ENCODE data around the gene NR1H3. TPM values are rescaled to one million over a fixed set of nuclear protein-coding genes. Genes with fewer than 3 reads are reported as not detected.

The NR1H3 gene
- total RNA-seq, 3 donors from 2014 or later (not counting 1 experiment from before 2014, with no cell fraction given): 11.3 to 26.0 (median 13.5) TPM

DNA sequence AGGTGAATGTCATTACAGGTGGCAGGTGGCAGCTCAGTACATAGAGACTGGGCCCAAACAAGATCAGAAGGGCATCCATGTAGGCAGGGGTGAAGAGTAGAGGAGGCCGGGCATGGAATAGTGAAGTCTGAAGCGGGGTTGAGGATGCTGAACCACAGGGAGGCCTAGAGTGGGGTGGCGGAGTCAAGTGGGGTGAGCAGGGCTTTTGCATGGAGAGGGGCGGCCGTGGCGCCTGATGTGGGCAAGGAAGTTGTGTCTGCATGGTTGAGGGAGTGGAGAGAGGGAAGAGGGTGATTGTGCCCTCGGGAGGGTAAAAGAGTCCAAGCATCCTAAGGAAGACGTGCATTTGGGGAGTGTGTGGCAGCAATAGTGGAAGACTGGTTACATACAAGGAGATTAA lies 28.6 kb upstream of the NR1H3 start:
- peaks cover 6 to 12% of the 10 kb centered on the region in 2 donors for H3K4me1 Mint-ChIP-seq
- ATAC-seq: no peak

DNA sequence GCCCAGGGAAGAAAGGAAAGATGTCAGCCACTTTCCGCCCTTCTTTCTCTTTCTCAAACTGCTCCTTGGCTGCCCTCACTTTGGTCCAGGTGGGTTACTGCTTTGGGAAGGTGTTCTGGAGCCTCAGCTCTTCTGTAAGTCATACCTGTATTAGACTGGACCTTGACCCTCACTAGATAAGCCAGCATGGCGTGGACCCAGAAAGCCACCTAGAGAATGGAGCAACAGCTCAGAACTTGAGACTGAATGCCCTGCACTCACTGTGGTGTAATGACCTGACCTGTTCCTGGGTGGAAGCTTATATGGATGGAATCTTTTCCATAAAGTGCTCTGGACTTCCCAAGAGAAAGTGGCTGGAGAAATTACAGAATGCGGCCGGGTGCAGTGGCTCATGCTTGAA lies 24.7 kb upstream of the NR1H3 start:
- DNase-seq (peak in 1 of 2 donors; percentile 2), ATAC-seq (no peak)
- TF ChIP-seq, protein P1, sequence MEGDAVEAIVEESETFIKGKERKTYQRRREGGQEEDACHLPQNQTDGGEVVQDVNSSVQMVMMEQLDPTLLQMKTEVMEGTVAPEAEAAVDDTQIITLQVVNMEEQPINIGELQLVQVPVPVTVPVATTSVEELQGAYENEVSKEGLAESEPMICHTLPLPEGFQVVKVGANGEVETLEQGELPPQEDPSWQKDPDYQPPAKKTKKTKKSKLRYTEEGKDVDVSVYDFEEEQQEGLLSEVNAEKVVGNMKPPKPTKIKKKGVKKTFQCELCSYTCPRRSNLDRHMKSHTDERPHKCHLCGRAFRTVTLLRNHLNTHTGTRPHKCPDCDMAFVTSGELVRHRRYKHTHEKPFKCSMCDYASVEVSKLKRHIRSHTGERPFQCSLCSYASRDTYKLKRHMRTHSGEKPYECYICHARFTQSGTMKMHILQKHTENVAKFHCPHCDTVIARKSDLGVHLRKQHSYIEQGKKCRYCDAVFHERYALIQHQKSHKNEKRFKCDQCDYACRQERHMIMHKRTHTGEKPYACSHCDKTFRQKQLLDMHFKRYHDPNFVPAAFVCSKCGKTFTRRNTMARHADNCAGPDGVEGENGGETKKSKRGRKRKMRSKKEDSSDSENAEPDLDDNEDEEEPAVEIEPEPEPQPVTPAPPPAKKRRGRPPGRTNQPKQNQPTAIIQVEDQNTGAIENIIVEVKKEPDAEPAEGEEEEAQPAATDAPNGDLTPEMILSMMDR (IDR thresholded peaks at IDR 0.05): no peak
- Mint-ChIP-seq H3K27ac (no peak overlapping the region), H3K4me3 (no peak overlapping the region), H3K9me3 (no peaks in the 10 kb centered on the region), H3K27me3 (ENCODE audit: low read depth in 2 of 2) (no peaks in the 10 kb centered on the region), H3K36me3 (no peaks in the 10 kb centered on the region), H3K4me1 (peaks cover 0 to 4% of the 10 kb centered on the region in 2 donors)
- peaks cover 21% of the 10 kb centered on the region for H3K4me1 ChIP-seq (ENCODE audit: control insufficient read depth, insufficient read depth, low read length)
- no peak overlapping the region for H3K4me3 ChIP-seq (ENCODE audit: low read length)
- no peak overlapping the region for H3K27ac ChIP-seq (ENCODE audit: low read length)
- intact Hi-C loops (cut with micrococcal nuclease): no loop called here
- 100% methylated on average over 3 of the region's 4 CpGs for WGBS (ENCODE audit: insufficient coverage)
- H3K9me3 ChIP-seq (ENCODE audit: control insufficient read depth, insufficient read depth, low read length): no peaks in the 10 kb centered on the region
- H3K27me3 ChIP-seq (ENCODE audit: control insufficient read depth, insufficient read depth, low read length): no peaks in the 10 kb centered on the region
- H3K36me3 ChIP-seq (ENCODE audit: control insufficient read depth, insufficient read depth, low read length): peaks cover 10% of the 10 kb centered on the region

More for the DNA sequence above, 28.6 kb upstream of the NR1H3 start:
- H3K9me3 ChIP-seq (ENCODE audit: control insufficient read depth, insufficient read depth, low read length): no peaks in the 10 kb centered on the region
- H3K27ac ChIP-seq (ENCODE audit: low read length): no peak overlapping the region
- H3K36me3 ChIP-seq (ENCODE audit: control insufficient read depth, insufficient read depth, low read length): peaks cover 8% of the 10 kb centered on the region
- intact Hi-C loops (cut with micrococcal nuclease): no loop called here
- Mint-ChIP-seq H3K4me3 (no peak overlapping the region), H3K9me3 (no peaks in the 10 kb centered on the region), H3K27me3 (ENCODE audit: low read depth in 2 of 2) (no peaks in the 10 kb centered on the region), H3K36me3 (no peaks in the 10 kb centered on the region), H3K27ac (no peak overlapping the region)
- H3K4me3 ChIP-seq (ENCODE audit: low read length): no peak overlapping the region
- no peaks in the 10 kb centered on the region for H3K27me3 ChIP-seq (ENCODE audit: control insufficient read depth, insufficient read depth, low read length)
- TF ChIP-seq, protein P1 (IDR thresholded peaks at IDR 0.05): no peak
- WGBS (ENCODE audit: insufficient coverage): 92% methylated on average over 8 of the region's 8 CpGs
- peaks cover 2% of the 10 kb centered on the region for H3K4me1 ChIP-seq (ENCODE audit: control insufficient read depth, insufficient read depth, low read length)
- DNase-seq: no peak

DNA sequence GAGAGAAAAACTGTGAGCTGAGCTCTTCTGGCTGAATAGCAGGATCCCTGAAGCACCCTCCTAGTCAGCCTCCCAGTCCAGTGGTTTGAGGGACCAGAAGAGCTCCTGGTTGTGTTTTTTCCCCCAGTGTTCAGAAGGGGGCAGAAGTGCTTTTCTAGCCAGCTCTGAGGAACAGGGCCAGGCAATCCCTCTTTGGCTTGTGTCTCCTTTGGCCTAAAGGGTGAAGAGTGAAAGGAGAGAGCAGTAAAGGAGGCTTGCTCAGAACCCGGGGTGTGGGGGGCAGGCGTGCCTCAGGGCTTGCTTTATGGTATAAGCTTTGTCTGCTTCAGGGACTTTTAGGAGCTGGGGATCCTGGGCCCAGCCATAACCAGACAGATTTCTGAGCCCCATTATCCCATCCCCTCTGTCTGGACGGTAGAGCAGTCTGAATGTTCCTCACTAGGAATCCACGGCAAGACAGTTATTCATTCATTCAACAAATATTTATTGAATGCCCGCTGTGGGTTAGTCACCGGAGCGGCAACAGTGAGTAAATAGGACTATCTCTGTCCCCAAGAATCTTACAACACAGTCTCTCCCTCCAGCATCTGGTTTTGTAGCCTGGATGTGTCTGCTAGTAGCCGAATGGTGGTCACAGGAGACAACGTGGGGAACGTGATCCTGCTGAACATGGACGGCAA lies 23.7 kb upstream of the NR1H3 start:
- Histone ChIP-seq H3K27ac (ENCODE audit: low read length) (peak overlapping the region; percentile 54), H3K4me3 (ENCODE audit: low read length) (no peak overlapping the region), H3K27me3 (ENCODE audit: control insufficient read depth, insufficient read depth, low read length) (no peaks in the 10 kb centered on the region), H3K4me1 (ENCODE audit: control insufficient read depth, insufficient read depth, low read length) (peaks cover 21% of the 10 kb centered on the region), H3K9me3 (ENCODE audit: control insufficient read depth, insufficient read depth, low read length) (no peaks in the 10 kb centered on the region), H3K36me3 (ENCODE audit: control insufficient read depth, insufficient read depth, low read length) (peaks cover 15% of the 10 kb centered on the region)
- Mint-ChIP-seq H3K4me1 (peaks cover 0 to 4% of the 10 kb centered on the region in 2 donors), H3K9me3 (no peaks in the 10 kb centered on the region), H3K4me3 (no peak overlapping the region), H3K27me3 (ENCODE audit: low read depth in 2 of 2) (no peaks in the 10 kb centered on the region), H3K36me3 (no peaks in the 10 kb centered on the region), H3K27ac (no peak overlapping the region)
- TF ChIP-seq, protein P1 (IDR thresholded peaks at IDR 0.05): no peak
- WGBS (ENCODE audit: insufficient coverage): 88% methylated on average over 11 of the region's 11 CpGs
- intact Hi-C loops (cut with micrococcal nuclease): no loop called here
- ATAC-seq (no peak), DNase-seq (peak in 1 of 2 donors; percentile 64)
